Gastroesophageal sphincter (tissue), 4 donors: Measurements from ENCODE around the gene HCRTR1. TPM values are rescaled to one million over a fixed set of nuclear protein-coding genes. Genes with fewer than 3 reads are reported as not detected.

ENCODE experiments used
- ATAC-seq: fragments of 150-250 bp; one replicate; pipeline ENCODE4 v1.9.1; 2016; ENCODE audit warnings: mild to moderate bottlenecking, moderate library complexity
- H3K27ac ChIP-seq, 4 donors: fragments of 200-600 bp; sonication (generic) in 3 of 4; 1 replicate in 3 of 4; 2 replicates in 1 of 4; pipeline ENCODE4 v1.5.1; 2016 to 2019
- H3K27me3 ChIP-seq: fragments of 200-600 bp; sonication (generic); one replicate; pipeline ENCODE4 v1.5.1; 2019
- H3K36me3 ChIP-seq, 2 donors: fragments of 200-600 bp; sonication (generic); one replicate each; pipeline ENCODE4 v1.5.1; 2019; ENCODE audit warnings: control low read depth in 1 of 2
- H3K4me1 ChIP-seq, 3 donors: fragments of 200-600 bp; sonication (generic); 1 replicate in 2 of 3; 2 replicates in 1 of 3; pipeline ENCODE4 v1.5.1; 2016 to 2019; ENCODE audit warnings: control low read depth in 2 of 3
- H3K4me3 ChIP-seq, 2 donors: fragments of 200-600 bp; sonication (generic); one replicate each; pipeline ENCODE4 v1.5.1; 2019; ENCODE audit warnings: mild to moderate bottlenecking in 1 of 2, moderate library complexity in 1 of 2
- H3K9me3 ChIP-seq, 3 donors: fragments of 200-600 bp; sonication (generic); one replicate each; pipeline ENCODE4 v1.5.1; 2017 to 2019; ENCODE audit warnings: control low read depth in 2 of 3
- EP300 ChIP-seq: sonication (generic); formaldehyde crosslinking; IDR thresholded peaks from one replicate; pipeline ENCODE4 v1.6.1; 2017; ENCODE audit warnings: antibody characterized with exemption, mild to moderate bottlenecking
- POLR2A ChIP-seq, 2 donors: fragments of 450-650 bp; IDR thresholded peaks; one replicate each; pipeline ENCODE4 v1.6.1; 2017; ENCODE audit warnings: antibody characterized with exemption in 2 of 2, mild to moderate bottlenecking in 2 of 2, moderate library complexity in 1 of 2
- POLR2AphosphoS5 ChIP-seq: sonication (generic); formaldehyde crosslinking; IDR thresholded peaks from one replicate; pipeline ENCODE4 v1.6.1; 2017; ENCODE audit warnings: antibody characterized with exemption
- WGBS, 2 donors: methylation state at CpG; one replicate each; pipeline ENCODE4 v1.1.5; 2018; ENCODE audit warnings: low coverage in 1 of 2; 5-methylcytosine and 5-hydroxymethylcytosine counted together
- total RNA-seq, 4 donors: library from RNA; depleted of rRNA; stranded (reverse); fragments of >200 nt; gene quantifications; one replicate each; pipeline ENCODE4 v1.1.0, GENCODE V29; 2016
- TF ChIP-seq, protein P1 (sequence below), 4 experiments: fragments of 200-600 bp in 2 of 4; fragments of 450-650 bp in 2 of 4; sonication (generic) in 1 of 4; IDR thresholded peaks; one replicate each; pipeline ENCODE4 v1.5.1; 2017 to 2019; ENCODE audit warnings: antibody characterized with exemption in 4 of 4, mild to moderate bottlenecking in 2 of 4, moderate library complexity in 2 of 4

HCRTR1 gene
- total RNA-seq, 4 donors from 2014 or later = 0.23 to 0.82 (median 0.67) TPM; not detected in 1

DNA sequence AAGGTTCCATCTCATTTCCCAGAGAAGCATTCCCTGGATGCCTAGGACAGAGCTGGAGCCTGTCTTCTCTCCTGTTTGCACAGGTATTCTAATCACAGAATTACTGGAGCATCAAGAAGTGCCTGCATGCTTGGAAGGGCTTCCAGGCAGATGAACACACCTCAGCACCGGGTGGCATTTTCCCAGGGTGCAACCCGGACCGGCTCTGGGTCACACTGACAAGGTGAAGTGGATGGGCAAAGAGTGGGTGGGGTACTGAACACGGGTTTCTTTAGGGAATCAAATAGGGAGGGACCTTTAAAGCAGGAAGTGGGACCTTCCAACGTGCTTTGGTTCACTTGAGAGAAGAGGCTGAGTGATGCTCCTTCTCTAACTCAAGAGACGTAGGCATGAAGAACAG lies 34.3 kb downstream of the HCRTR1 start:
- Histone ChIP-seq H3K27me3 (no peaks in the 10 kb centered on the region), H3K36me3 (peaks cover 0 to 50% of the 10 kb centered on the region in 2 donors), H3K27ac (peak overlapping the region in 1 of 4 donors; percentile 2), H3K4me1 (peaks cover 0 to 17% (median 0%) of the 10 kb centered on the region in 3 donors), H3K4me3 (no peak overlapping the region), H3K9me3 (no peaks in the 10 kb centered on the region)
- WGBS, 2 donors = 17 to 73% methylated on average over 1 to 4 of the region's 6 CpGs
- ATAC-seq = no peak
- TF ChIP-seq EP300 (no peak), POLR2A (IDR thresholded peaks at IDR 0.05) (no peak), POLR2AphosphoS5 (no peak)
- TF ChIP-seq, protein P1, sequence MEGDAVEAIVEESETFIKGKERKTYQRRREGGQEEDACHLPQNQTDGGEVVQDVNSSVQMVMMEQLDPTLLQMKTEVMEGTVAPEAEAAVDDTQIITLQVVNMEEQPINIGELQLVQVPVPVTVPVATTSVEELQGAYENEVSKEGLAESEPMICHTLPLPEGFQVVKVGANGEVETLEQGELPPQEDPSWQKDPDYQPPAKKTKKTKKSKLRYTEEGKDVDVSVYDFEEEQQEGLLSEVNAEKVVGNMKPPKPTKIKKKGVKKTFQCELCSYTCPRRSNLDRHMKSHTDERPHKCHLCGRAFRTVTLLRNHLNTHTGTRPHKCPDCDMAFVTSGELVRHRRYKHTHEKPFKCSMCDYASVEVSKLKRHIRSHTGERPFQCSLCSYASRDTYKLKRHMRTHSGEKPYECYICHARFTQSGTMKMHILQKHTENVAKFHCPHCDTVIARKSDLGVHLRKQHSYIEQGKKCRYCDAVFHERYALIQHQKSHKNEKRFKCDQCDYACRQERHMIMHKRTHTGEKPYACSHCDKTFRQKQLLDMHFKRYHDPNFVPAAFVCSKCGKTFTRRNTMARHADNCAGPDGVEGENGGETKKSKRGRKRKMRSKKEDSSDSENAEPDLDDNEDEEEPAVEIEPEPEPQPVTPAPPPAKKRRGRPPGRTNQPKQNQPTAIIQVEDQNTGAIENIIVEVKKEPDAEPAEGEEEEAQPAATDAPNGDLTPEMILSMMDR (IDR thresholded peaks at IDR 0.05) = no peak

DNA sequence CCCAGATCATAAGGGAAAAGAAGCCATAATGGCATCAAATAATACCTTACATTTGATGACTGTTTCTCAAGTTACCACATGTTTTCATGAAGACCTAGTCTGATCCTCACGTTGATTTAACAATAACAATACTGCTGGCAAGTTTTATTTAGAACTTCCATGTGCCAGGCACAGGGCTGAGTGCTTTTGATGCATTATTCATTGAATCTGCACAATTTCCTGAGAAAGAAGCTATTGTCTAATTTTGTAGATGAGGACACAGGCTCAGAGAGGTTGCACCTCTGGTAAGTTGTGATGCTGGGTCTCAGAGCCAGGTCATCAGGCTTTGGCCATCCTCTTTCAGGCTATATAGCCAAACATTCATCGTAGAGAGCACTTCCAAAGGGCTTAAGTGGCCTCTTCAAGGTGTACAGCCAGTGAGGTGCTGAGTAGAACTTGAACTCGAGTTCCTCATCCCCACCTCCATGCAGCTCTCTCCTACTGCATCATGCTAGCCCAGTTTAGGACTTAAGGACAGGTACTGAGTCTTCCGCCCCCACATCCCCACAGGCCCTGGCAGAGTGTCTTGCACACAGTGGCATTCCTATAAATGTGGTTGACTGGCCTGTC lies 35.5 kb downstream of the HCRTR1 start:
- H3K27ac ChIP-seq = no peak overlapping the region
- WGBS, 2 donors = 54 to 67% methylated on average over 2 to 4 of the region's 4 CpGs
- TF ChIP-seq EP300 (no peak), POLR2AphosphoS5 (no peak), POLR2A (IDR thresholded peaks at IDR 0.05) (no peak)
- TF ChIP-seq, protein P1 (IDR thresholded peaks at IDR 0.05) = no peak

DNA sequence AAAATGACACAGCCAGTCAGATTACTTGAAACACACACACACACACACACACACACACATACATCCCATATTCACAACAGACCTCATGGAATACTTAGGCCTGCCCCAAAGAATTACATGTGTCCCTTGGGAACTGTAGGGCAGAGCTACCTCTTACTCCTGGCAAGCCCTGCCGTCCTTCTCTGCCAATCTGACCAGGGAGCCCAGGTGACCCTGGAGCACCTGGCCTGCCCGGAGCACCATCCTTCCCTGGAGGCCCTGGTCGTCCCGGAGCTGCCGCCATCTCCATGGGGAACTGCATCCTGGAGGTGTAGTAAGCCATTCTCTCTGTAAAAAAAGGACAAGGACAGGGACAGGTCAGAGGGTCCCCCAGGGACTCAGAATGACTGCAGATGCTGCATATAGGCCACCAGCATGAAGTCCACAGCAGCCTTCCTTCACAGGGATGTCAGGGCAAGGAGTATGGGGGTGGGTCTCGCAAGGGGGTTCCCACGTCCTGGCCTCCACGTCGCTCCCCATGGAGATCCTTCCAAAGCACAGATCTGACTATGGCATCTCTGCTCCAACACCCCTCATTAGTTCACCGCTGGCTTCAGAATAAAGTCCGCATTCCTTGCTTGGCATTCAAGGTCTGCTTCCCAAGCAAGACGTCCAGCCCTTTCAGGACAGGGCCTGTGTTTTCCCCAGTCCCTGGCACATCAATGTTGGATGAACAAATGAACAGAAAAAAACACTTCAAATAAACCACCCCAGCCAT lies 36.4 kb downstream of the HCRTR1 start:
- H3K27ac ChIP-seq = no peak overlapping the region
- 79 to 82% methylated on average over 2 to 7 of the region's 12 CpGs for WGBS, 2 donors
- H3K4me3 ChIP-seq = no peak overlapping the region
- H3K36me3 ChIP-seq = peaks cover 0 to 72% of the 10 kb centered on the region in 2 donors
- TF ChIP-seq POLR2AphosphoS5 = no peak
- TF ChIP-seq, protein P1 (IDR thresholded peaks at IDR 0.05) = no peak
- no peak for TF ChIP-seq POLR2A (IDR thresholded peaks at IDR 0.05)
- no peak for TF ChIP-seq EP300
- no peak for ATAC-seq
- H3K4me1 ChIP-seq = peaks cover 0 to 17% (median 0%) of the 10 kb centered on the region in 3 donors
- no peaks in the 10 kb centered on the region for H3K27me3 ChIP-seq
- H3K9me3 ChIP-seq = no peaks in the 10 kb centered on the region

More for the DNA sequence above, 35.5 kb downstream of the HCRTR1 start:
- H3K36me3 ChIP-seq = peaks cover 0 to 63% of the 10 kb centered on the region in 2 donors
- peaks cover 0 to 17% (median 0%) of the 10 kb centered on the region in 3 donors for H3K4me1 ChIP-seq
- H3K4me3 ChIP-seq = no peak overlapping the region
- H3K9me3 ChIP-seq = no peaks in the 10 kb centered on the region
- H3K27me3 ChIP-seq = no peaks in the 10 kb centered on the region
- ATAC-seq = no peak

DNA sequence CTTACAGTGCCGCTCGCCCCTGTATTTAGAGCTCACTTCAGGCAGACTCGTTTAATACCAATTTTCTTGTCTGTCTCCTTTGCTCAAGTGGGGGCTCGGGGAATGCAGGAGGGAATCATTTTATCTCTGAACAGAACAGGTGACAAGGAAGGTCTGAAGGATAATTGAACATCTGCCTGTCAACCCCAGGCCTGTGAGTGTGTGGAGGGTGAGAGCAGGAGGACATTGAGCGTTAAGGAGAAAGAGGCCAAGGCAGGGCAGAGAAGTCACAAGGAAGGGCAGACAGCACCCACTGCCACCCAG lies 36.9 kb downstream of the HCRTR1 start:
- H3K4me3 ChIP-seq = no peak overlapping the region
- H3K4me1 ChIP-seq = peaks cover 0 to 17% (median 0%) of the 10 kb centered on the region in 3 donors
- no peak for ATAC-seq
- no peaks in the 10 kb centered on the region for H3K27me3 ChIP-seq
- 96 to 100% methylated on average over 3 to 4 of the region's 5 CpGs for WGBS, 2 donors
- H3K27ac ChIP-seq = no peak overlapping the region
- H3K36me3 ChIP-seq = peaks cover 0 to 77% of the 10 kb centered on the region in 2 donors
- TF ChIP-seq POLR2AphosphoS5 (no peak), POLR2A (IDR thresholded peaks at IDR 0.05) (no peak), EP300 (no peak)
- TF ChIP-seq, protein P1 (IDR thresholded peaks at IDR 0.05) = no peak
- H3K9me3 ChIP-seq = no peaks in the 10 kb centered on the region

GRCh38 chr1:31655104-31655503 lies 37.6 kb downstream of the HCRTR1 start:
- peaks cover 0 to 82% of the 10 kb centered on the region in 2 donors for H3K36me3 ChIP-seq
- WGBS, 2 donors = 80 to 91% methylated on average over 1 to 3 of the region's 6 CpGs

More at GRCh38 chr1:31655104-31655503, 37.6 kb downstream of the HCRTR1 start:
- Histone ChIP-seq H3K4me1 (peaks cover 0 to 17% (median 0%) of the 10 kb centered on the region in 3 donors), H3K4me3 (no peak overlapping the region), H3K9me3 (no peaks in the 10 kb centered on the region), H3K27me3 (no peaks in the 10 kb centered on the region), H3K27ac (no peak overlapping the region)
- TF ChIP-seq POLR2AphosphoS5 (no peak), POLR2A (IDR thresholded peaks at IDR 0.05) (no peak), EP300 (no peak)
- TF ChIP-seq, protein P1 (IDR thresholded peaks at IDR 0.05) = no peak
- ATAC-seq = no peak
